HTERT RPE-1 (cell line): ENCODE data around the gene LTBP1.

ENCODE experiments used
- in situ Hi-C: fragments of 300-500 bp; cut with MboI; formaldehyde crosslinking; loops from 4 replicates; pipeline ENCODE4 v1.14.3; 2020; ENCODE audit warnings: low sequenced_read_pairs

The LTBP1 gene

DNA sequence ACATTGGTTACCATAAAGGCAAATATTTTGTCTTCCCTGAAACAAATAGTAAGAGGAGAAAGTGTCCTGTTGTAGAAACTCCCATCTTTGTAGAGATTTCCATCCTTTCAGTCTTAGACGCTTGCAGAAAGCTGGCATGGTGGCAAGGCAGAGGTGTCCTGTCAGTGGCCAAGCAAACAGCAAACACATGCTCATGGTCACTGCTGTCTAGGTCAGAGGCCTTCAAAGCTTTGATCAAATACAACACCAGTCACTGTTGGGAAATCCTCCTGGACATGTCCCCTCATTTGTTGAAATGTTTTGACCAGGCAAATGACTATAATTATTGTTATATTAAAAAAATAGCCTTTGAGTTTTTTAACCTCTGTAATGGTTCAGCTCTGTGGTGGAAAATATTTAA, 55.1 kb downstream of the LTBP1 start:
- in situ Hi-C loops = no loop called here

DNA sequence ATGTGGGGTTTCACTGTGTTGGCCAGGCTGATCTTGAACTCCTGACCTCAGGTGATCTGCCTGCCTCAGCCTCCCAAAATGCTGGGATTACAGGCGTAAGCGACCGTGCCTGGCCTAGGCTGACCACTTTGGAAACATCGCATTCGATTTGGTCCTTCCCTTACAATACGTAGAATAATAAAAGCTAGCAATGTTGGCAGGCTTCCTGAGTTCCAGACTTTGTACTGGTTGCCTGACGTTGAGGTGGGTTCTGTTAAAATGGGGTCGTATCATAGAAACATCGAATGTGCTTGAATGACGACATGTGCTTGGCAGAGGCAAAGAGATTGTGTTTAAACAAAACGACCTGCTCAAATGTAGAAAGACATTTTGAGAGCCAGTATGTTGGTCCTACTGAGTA, 56.1 kb downstream of the LTBP1 start:
- in situ Hi-C loops = no loop called here

DNA sequence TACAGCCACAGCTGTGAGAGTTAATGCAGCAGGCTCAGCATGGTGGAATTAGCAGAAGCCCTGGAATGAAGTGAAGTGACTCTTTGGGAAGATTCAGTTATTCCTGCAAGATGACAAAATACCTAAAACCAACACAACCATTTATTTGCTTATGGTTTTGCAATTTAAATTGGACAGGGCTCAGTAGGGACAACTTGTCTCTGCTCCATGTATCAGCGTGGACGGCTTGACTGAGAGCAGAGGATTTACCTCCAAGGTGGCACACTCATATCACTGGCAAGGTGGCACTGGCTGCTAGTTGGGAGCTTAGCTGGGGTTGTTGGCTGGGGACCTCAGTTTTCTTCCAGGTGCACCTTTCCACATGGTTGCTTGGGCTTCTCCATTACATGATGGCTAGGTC, 58.3 kb downstream of the LTBP1 start:
- in situ Hi-C loops = no loop called here

DNA sequence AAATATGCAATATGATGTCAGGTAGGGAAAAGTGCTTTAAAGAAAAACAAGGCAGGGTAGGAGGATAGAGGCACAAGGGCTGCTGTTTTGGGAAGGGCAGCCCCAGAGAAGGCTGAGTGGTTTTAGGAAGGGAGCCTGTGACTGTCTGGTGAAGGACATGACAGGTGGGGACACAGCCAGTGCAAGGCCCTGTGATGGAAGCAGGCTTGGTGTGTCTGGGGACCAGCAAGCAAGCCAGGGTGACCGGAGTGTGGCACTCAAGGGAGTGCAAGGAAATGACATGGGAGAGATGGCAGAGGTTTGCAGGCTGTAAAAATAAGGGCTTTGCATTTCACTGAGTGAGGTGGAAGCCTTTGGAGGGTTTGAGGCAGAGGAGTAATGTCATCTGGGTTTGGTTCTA, 62.0 kb downstream of the LTBP1 start:
- in situ Hi-C loops = no loop called here

DNA sequence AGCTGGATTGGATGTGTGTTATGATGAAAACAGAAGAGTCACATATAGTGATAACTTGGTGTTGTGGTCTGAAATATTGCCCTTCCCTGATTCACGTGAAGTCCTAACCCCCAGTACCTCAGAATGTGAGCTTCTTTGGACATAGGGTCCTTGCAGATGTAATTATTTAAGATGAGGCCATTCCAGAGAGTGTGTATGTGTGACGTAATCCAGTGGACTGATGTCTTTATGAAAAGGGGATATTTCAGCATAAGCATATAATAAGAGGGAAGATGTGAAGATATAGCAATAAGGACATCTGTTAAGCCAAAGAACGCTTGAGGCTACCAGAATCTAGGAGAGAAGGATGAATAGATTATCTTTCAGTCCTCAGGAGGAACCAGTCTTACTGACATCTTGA, 62.5 kb downstream of the LTBP1 start:
- in situ Hi-C loops = no loop called here

DNA sequence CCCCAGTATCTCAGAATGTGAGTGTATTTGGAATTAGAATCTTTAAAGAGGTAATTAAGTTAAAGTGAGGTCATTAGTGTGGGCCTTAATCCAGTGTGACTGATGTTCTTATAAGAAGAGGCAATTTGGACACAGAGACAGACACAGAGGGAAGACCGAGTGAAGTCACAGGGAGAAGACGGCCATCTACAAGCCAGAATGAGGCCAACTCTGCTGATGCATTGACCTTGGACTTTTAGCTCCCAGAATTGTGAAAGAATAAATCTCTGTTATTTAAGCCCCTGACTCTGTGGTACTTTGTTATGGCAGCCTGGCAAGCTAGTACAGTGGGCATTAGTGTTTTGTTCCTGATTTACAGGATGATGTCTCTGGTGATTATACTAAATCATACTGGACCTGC, 64.6 kb downstream of the LTBP1 start:
- in situ Hi-C loops = no loop called here

DNA sequence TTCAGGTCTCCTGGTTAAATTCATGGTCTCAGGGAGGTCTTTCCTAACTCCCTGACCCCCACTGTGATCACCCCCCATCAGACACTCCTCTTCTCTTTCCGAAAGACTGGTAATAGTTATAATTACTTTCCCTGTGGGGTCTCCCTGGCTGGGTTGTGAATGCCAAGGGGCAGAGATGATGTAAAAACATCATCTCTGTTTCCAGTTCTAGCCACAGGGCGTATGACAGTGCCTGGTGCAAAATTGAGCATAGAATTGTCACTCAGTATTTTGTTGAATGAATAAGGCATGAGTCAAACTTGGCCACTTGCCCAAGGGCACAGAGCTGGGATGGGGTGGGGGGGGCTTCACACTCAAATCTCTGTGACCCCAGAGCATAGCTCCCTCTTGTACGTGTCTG, 65.2 kb downstream of the LTBP1 start:
- in situ Hi-C loops = no loop called here

DNA sequence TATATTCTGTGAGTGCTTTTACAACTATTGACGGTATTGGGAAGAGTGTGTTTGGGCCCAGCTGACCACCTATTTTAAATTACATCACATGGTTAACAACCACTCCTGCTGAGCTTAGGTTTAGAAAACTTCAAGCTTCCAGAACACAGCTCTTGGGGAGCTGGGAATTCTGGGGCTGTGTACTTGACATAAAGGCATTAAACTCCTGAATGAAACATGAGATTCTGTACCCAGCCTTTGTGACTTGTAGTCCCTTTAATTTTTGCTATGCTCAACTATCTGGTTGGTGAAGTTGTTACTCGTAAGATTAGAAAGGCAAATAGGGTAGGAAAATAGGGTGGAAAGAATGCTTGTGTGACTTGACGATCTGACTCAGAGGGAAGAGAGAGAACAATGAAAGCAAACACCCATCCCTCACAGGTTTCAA, 66.9 kb downstream of the LTBP1 start:
- in situ Hi-C loops = no loop called here

DNA sequence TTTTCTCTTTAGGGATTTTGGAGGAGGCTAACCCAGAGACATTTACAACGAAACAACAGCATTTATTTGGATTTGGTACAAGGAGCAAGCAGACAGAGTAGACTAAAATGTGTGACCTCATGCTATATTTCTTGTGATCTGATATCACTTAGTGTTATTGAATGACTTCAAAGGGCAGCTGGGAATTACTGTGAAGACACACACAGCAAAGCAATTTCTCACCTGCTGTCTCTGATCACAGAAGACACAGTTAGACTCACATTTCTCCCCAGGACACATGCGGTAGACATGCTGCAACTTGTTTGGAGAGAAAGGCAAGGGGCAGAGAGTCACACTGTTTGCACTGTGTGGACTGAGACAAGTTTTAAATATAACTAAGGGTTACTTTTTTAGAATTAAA, 67.5 kb downstream of the LTBP1 start:
- in situ Hi-C loops = no loop called here

DNA sequence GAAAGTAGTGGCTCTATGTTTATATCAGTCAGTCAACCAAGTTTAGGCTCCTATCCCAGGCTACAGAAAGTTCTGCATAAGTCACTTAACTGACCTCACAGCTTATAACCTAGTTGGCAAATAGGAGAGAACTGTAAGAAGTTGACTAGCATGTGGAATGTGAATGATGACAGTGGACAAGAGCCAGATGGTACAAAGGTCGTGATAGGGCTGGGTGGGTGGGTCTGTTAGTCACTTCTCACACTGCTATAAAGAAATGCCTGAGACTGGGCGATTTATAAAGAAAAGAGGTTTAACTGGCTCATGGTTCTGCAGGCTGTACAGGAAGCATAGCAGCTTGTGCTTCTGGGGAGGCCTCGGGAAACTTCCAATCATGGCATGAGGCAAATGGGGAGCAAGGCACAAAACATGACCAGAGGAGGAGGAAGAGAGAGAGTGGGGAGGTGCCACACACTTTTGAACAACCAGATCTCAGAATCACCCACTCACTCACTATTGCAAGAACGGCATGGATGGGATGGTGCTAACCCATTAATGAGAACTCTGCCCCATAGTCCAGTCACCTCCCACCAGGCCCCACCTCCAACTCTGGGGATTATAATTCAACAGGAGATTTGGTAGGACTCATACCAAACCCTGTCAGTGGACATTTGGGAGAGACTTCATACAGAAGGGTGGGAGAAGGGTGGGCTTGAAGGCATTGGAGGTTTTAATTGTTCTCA, 68.8 kb downstream of the LTBP1 start:
- in situ Hi-C loops = no loop called here

DNA sequence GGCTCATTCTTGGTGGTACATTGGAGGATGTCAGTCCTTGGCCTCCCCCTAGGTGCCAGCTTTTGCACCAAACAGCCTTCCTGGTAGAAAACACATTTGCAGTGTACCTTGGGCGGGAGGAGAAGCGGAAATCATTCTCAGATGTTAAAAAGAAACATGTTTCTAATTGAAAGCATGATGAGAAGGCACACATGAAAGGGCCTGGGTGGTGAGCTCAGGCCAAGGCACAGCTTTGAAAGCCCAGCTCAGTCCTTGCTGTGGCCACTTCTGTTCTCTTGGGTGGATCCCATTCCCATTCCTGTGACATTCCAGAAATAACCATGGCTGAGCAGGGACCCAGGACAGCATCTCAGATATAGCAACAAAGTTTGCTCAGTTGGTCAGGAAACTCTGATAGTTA, 71.5 kb downstream of the LTBP1 start:
- in situ Hi-C loops = no loop called here

DNA sequence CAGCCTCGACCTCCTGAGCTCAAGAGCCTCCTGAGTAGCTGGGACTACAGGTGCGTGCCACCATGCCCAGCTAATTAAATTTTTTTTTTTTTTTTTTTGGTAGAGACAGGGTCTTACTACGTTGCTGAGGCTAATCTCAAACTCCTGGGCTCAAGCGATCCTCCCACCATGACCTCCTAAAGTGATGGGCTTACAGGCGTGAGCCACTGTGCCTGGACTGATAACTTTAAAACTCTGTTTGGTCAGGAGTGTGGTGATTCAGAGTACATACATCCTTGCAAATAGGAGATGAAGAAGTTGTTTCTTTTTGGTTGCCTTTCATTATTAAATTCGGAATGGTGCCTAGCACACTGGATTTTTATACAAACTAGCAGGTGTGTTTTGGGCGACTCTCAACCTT, 73.0 kb downstream of the LTBP1 start:
- in situ Hi-C loops = no loop called here

DNA sequence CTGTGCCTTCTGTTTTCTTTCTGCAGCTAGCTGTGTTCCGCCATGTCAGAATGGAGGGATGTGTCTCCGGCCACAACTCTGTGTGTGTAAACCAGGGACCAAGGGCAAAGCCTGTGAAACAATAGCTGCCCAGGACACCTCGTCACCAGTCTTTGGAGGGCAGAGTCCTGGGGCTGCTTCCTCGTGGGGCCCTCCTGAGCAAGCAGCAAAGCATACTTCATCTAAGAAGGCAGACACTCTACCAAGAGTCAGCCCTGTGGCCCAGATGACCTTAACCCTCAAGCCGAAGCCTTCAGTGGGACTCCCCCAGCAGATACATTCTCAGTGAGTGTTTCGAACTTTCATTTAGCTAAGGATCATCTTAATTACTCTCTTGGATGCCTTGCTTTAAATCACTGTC, 74.1 kb downstream of the LTBP1 start:
- in situ Hi-C loops = no loop called here

DNA sequence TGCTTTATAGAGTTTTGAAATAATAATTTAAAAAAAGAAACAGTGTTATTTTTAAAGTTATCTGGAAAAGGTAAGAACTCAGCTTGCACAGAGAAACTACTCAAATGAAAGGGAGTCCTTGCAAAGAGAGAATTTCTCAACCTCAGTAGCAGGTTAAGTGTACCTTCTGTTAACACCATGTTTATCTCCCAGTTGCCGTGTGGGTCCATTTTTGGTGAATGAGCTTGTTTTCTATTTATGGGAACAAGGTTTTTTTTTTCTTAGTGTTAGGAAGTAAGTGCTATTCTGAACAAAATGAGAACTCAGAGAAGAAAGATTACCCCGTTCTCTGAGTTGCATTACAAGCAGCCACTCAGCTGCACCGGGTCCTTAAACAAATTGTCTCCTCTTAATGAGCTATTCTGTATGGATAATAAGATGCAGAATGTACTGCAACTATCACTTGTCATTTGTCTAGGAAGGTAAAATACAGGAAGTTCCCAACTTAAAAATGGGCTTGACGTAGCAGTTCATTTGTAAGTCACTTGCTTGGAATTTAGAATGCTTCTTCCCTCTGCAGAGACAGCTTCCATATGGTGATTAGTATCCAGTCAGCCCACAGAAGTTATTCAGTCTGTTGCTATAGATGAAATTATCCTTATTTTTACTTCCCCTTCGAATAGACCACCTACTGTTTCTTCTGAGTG, 74.9 kb downstream of the LTBP1 start:
- in situ Hi-C loops = no loop called here

DNA sequence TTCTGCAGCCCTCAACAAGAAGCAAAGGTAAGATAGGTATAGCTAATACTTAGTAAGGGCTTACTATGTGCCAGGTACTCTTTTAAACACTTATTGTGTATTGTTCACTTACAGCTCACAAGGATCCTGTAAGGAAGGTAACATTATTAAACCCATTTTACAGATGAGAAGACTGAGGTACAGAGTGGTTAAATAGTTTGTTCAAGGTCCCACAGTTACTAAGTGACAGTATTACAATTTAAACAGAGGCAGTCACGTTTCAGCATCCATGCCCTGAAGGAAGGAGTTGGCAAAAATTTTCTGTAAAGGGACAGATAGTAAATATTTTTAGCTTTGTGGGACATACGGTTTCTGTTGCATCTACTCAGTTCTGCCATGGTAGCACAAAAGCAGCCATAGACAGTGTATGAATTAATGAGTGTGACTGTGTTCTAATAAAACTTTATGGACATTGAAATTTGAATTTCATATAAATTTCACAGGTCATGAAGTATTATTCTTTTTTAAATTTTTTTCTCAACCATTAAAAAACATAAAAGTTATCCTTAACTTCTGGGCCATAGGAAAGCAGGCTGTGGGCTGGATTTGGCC, 75.7 kb downstream of the LTBP1 start:
- in situ Hi-C loops = no loop called here

DNA sequence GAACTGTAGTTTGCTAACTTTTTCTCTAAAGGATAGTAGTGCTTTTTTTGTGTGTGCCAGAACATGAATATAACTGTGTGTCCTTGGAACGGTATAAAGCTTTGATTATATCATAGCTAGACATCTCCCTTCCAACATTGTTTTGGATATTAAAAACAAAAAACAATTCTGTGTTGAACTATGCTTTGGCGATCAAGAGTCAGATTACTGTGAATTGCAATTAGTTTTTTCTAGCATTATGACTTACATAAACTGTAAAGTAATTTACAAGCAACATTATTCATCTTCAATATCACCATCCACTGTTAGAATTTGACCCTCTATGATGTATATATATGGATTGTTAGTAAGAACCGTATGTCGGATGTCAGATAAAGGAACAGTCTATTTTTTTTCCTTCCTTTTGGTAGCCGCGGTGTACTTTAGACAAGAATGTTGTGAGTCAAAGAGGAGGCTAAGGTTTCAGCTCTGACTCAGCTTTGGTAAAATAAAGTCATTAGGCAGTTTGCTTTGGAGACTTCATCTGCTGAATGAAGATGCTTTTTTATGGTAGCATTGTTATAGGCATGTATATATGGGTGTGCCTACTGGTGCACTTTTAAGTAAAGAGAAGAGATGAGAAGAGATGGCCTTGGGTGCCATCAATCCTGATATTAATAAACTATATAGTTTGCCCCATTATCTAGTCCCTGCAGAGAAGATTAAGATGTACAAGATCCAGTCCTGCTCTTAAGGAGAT, 76.4 kb downstream of the LTBP1 start:
- in situ Hi-C loops = no loop called here

DNA sequence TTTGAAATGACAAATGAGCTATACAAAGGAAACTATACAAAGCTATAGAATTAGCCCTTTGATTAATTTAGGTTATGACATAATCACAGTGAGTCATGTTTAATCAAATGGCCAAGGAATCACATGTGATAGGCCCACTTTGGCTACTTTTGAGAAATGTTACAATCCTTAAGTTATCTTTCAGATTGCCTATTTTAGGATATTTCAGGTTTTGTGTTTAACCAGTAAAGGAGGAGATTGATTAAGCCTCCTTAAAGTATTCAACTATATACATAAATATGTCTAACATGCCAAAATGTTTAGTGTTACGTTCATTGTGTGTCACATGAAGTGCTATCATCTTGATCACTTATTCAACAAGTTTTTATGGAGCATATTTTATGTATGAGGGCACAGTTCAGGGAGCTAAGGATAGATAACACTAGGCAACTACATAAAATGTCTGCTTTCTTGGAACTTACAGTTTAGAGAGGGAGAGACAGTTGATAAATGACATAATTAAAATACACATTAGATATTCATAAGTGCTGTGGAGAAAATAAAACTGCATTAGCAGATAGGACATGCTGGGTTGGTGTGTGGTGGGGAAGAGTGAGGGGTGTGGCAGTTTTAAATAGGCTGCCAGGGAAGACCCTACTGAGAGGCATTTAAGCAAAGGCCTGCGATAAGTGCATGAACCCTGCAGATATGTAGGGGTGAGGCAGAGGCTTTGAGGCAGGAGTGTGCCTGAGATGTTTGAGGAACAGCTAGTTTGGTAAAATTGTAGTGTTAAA, 77.2 kb downstream of the LTBP1 start:
- in situ Hi-C loops = no loop called here

DNA sequence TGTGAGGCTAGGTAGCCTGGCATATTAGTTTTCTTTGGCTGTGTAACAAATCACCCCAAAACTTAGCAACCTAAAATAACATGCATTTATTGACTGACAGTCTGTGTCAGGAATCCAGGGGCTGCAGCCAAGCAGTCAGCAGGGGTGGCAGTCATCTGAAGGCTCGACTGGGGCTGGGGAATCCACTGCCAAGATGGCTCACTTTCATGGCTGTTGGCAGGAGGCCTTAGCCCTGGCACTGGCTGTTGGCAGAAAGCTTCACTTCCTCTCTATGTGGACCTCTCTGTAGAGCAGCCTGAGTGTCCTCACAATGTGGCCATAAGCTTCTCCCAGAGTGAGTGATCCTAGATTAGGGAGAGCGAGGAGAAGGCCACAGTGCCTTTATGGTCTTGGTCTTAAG, 78.0 kb downstream of the LTBP1 start:
- in situ Hi-C loops = no loop called here

DNA sequence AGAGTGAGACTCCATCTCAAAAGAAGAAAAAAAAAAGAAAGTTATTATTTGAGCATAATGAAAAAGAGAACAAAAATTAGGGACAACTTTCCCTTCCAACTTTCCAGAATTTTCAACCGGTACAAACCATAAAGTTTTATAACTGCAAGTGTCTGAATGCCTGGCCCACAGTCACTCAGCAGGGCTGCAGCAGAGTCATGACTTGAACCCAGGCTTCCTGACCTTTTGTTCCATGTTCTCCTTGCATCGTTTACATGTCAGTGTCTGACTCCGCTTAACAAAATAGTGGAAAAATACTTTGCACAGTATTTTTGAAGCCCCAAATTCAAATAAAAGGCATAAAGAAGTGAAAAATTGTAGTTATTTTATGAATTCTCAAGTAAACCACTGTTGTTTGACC, 82.7 kb downstream of the LTBP1 start:
- in situ Hi-C loops = no loop called here

DNA sequence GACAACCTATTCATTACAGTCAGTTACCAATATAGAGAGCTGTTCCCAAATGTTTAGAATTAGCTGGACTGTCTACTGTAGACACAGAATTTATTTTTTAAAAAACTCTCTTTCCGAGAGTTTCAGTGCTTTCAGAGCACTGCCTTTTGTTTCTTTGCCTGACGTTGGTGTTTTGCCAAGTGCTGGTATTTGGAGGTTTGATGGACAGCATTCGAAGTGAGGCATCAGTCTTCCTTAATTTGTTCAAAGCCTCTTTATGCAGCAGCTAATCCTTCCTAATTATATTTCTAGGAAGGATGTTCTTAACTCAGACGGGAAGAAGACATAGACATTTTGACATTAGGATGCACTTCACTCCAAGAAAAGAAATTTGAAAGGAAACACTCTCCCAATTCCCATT, 83.2 kb downstream of the LTBP1 start:
- in situ Hi-C loops = no loop called here

DNA sequence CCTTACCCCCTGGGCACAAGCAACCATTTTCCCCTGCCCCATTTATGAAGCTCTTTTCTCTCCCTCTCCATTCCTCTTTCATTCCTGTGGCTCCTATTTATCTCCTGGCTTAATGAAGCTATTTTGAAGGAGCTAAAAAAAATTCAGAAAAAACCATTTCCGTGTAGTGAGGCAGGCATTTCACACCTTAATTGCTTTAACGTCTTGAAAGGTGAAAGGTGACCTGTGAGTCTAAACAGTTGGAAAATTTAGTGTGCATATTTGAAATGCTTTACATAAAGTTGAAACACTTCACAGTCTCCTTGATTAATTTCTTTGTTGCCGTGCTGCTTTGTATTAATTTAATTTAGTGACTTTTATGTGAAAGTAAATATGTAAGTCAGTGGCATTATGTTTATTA, 83.6 kb downstream of the LTBP1 start:
- in situ Hi-C loops = no loop called here
